ELF-1 (cell line): Measurements from ENCODE around the gene TRAPPC10.

Source experiments
- DNase-seq: peaks from one replicate; pipeline ENCODE4 v3.0.0-alpha.2; 2016; ENCODE audit warnings: low read depth, low spot score

Gene TRAPPC10, protein sequence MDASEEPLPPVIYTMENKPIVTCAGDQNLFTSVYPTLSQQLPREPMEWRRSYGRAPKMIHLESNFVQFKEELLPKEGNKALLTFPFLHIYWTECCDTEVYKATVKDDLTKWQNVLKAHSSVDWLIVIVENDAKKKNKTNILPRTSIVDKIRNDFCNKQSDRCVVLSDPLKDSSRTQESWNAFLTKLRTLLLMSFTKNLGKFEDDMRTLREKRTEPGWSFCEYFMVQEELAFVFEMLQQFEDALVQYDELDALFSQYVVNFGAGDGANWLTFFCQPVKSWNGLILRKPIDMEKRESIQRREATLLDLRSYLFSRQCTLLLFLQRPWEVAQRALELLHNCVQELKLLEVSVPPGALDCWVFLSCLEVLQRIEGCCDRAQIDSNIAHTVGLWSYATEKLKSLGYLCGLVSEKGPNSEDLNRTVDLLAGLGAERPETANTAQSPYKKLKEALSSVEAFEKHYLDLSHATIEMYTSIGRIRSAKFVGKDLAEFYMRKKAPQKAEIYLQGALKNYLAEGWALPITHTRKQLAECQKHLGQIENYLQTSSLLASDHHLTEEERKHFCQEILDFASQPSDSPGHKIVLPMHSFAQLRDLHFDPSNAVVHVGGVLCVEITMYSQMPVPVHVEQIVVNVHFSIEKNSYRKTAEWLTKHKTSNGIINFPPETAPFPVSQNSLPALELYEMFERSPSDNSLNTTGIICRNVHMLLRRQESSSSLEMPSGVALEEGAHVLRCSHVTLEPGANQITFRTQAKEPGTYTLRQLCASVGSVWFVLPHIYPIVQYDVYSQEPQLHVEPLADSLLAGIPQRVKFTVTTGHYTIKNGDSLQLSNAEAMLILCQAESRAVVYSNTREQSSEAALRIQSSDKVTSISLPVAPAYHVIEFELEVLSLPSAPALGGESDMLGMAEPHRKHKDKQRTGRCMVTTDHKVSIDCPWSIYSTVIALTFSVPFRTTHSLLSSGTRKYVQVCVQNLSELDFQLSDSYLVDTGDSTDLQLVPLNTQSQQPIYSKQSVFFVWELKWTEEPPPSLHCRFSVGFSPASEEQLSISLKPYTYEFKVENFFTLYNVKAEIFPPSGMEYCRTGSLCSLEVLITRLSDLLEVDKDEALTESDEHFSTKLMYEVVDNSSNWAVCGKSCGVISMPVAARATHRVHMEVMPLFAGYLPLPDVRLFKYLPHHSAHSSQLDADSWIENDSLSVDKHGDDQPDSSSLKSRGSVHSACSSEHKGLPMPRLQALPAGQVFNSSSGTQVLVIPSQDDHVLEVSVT

DNA sequence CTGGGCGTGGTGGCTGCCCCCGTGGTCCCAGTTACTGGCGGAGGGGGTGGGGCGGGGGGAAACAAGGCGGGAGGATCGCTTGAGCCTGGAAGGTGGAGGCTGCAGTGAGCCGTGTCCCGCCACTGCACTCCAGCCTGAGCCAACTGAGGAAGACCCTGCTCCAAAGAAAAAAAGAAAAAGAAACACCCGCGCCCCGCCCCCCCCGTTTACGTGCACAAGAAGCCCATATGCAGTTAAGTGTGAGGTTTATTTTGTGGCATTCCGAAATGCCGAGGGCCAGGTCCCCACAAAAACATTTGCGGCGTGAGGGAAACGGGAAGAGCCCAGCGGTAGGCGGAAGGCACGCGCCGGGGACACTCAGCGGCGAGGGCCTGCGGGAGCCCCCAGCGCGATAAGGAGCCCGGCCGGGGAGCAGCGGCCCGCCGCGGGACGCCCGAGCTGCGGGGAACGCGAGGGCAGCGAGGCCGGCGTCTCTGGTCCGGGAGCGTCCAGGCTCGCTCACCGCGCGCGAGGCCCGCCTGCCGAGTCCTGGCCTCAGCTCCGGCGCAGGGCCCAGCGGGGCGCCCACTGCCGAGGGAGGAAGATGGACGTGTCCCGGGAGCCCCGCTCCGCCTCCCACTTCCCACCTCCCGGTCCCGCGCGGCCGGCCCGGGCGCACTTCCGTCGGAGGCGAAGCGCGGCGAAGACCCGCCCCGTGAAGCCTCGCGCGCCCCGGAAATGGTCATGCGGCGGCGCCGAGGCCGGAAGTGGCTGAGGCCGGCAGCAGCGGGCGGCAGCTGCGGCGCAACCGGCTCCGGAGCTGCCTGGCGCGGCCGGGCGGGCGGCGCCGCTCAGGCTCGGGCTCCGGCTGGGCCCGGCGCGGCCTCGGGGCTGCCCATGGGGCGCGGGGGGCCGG lies at the start of gene TRAPPC10:
Gene TRAPPC10, plus strand, starts transcription at position 731 of the 895 bp plus-strand sequence. CDS start 185 bp downstream, outside the sequence.
- DNase-seq: peak; percentile 76

DNA sequence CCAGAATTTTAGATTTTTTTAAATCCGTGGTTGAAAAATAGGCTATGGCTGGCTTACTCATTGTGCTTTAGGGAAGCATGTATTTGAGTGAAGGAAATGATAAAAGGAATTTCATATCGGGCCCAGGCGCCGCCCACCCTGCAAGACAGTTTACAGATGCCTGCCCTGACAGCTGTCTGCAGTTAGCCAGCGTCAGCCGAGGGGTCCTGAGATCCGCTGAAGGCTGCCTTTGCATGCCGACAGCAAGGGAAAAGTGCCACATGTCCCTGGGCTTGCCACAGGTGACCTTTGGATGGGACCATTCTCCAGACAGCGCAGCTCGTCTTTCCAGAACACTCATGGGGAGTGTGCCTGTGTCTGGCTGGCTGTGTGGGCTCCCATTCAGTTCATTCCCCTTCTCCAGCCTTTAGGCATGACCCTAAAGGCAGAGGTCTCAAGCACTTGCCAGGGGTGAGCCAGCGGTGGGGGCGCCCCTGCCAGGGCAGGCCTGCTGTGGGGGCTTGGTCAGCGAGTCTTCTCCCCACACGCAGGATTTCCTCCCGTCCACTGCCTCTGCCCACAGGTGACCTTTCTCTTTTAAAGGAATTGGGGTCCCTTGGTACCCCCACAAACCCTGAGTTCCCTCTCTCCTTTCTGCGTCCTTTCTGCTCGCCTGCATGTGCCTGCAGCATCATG lies 46.1 kb upstream of the TRAPPC10 start:
- no peak for DNase-seq

DNA sequence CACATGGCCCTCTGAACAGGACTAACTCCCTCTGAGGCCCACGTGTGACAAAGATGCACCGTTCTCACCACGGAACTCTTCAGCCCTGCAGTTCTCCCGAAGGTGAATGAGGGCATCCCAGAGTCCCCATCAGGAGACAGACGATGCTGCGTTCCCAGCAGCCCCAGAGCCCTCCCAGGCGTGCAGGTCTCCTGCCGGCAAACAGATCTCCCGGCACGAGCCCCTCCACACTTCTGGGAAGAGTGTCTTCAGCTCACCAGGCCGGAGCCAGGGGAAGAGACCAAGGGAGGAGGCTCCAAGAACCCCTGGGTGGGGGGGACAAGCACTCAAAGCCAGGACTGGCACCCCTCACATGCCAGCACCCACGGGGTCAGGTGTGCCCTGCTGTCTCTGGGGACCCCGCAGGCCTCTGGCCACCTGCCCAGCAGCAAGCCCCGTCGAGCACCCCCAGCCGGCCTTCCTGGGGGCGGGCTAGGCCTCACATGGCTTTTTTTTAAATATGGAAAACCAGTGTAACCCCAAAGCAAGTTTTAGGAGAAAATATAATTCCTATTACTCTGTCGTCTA lies 45.1 kb upstream of the TRAPPC10 start:
- no peak for DNase-seq

DNA sequence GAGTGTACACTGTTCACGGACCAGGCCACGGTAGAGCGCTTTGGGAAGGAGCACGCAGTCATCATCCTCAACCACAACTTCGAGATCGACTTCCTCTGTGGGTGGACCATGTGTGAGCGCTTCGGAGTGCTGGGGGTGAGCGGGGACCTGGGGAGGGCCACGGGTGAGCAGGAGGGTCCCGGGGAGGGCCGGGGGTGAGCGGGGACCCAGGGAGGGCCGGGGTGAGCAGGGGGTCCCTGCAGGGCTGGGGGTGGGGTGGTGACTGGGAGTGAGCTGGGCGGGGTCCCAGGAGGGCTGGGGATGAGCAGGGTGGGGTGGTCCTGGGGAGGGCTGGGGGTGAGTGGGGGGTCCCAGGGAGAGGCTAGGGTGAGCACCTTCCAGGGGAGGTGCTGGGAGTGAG lies 44.1 kb upstream of the TRAPPC10 start:
- no peak for DNase-seq

DNA sequence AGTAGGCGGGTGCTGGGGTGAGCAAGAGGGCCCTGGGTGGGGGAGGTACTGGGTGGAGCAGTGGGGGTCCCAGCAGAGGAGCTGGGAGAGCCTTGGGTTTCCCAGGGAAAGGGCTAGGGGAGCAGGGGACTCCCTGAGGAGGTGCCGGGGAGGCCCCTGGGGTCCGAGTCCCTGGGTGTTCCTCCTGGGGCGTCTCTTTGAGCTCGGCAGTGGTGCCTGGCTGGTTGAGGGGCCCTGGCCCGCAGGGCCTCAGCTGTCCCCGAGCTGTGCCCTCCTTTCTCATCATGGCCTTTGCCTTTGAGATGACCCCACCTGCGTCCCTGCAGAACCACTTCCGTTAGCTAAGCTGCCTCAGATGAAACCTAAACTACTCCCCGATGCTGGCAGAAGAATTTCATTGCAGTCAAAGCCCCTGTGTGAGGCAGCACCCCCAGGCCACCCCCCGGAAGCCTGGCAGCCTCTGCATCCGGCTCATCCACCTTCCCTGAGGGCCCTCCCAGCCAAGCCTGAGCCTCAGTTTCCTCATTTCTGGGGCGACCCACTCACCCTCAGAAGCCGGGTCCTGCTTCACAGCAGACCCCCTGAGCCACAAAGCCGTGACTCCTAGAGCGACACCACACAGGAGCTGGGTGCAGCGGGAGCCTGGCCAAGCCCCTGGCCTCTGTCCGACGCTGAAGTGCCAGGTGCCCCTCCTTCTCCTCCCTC lies 43.5 kb upstream of the TRAPPC10 start:
- no peak for DNase-seq

DNA sequence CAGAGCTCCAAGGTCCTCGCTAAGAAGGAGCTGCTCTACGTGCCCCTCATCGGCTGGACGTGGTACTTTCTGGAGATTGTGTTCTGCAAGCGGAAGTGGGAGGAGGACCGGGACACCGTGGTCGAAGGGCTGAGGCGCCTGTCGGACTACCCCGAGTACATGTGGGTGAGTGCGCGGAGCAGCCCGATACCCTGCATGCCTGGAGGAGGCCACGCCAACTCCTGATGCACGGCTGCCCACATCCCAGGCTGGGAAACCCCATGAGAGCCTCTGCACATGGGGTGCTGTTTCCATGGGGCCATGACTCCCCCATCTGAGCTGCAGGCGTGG lies 43.0 kb upstream of the TRAPPC10 start:
- DNase-seq: no peak

DNA sequence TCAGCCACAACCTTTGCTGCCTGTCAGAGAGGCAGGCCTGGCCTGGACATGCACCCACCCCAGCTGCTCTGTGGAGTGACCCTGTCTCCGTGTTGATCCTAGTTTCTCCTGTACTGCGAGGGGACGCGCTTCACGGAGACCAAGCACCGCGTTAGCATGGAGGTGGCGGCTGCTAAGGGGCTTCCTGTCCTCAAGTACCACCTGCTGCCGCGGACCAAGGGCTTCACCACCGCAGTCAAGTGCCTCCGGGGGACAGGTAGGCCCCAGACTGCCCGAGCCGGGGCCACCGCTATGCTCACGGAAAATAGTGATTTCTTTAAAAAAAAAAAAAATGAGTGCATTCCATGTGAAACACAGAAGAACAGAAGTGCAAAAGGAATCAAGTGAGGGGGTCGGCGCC lies 41.6 kb upstream of the TRAPPC10 start:
- DNase-seq: no peak

DNA sequence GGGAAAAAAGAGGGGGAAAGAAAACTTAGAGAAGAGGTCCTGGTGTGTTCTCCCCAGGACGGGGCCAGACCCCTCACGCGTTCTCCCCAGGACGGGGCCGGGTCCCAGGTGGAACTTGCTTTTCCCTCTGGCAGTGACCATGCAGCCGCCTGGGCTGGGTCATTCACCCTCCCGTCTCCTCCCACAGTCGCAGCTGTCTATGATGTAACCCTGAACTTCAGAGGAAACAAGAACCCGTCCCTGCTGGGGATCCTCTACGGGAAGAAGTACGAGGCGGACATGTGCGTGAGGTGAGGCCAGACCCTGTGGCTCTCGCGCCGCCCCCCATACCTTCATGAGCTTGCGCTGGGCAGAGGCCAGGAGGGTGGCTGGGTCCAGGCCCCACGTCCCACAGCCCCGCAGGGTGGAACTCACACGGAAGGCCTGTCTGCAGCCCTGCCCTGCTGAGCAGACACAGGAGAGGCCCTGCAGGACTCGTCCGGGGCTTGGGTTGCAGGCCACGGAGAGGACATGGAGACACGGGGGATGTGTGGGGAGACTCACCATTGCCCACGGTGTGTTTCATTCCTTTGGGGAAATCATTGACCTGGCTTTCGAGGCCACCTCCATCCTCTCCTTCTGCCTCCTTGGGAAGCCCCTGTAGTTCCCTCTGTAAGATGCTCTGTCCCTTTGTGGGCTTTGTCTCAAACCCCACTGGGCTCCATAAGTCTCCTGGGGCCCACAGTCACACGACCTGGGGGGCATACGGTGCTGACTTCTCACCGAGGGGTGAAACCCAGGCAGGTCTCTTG lies 40.7 kb upstream of the TRAPPC10 start:
- no peak for DNase-seq

DNA sequence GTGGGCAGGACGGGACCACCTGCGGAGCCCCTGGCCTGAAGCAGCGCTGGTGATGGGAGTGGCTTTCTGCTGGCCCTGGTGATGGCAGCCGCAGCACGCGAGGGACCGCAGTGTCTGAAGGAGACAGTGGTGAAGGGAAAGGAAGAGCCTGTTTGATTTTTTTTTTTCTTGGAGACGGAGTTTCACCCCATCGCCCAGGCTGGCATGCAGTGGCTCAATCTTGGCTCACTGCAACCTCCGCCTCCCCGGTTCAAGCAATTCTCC lies 40.2 kb upstream of the TRAPPC10 start:
- DNase-seq: no peak

DNA sequence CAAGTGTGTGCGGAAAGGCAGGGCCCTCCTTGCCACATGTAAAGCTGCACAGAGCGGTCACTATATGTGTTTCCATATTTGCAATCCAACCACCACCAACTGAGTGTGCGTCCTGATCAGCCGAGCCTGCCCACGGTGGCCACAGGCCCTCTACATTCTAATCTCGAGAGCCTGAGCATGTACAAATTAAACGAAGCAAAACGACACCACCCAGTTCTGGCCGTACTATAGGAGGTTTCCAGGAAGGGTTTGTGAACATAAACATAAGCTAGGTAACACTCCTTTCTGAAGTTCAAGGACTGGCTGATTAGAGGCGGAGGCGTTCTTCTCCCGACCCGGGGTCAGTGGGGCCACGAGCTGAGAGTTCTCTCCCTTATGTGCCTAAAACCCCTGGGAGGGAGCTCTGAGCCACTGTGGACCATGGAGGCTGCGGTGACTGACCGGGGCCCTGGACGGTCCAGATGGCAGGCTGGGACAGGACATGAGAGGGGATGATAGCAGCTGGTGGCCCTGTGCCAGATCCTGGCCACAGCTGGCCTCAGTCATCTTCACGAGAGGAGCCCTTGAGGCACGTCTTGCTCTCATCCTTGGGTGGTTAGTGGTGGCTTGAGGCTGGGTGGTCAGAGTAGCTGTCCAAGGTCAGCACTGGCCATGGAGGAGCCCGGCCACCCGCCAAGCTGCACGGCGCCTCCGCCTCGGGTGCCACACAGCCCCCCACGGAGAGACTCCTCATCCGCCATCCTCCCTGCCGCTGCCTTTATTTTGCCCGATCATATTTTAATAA lies 39.1 kb upstream of the TRAPPC10 start:
- no peak for DNase-seq

DNA sequence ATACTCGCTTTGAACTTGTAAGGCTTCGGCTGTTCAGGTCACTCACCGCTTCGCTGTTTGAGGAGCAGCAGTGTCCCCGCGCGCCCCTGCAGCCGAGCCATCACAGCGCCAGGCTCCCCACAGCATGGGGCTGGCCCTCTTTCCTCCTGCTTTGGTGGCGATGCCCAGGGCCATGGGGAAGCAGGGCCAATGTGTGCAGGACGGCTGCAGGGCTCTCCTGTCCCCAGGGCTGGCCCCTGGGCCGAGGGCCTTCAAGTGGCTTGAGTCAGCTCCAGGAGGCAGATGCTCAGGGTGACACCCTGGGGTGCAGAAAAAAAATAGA lies 38.5 kb upstream of the TRAPPC10 start:
- no peak for DNase-seq

DNA sequence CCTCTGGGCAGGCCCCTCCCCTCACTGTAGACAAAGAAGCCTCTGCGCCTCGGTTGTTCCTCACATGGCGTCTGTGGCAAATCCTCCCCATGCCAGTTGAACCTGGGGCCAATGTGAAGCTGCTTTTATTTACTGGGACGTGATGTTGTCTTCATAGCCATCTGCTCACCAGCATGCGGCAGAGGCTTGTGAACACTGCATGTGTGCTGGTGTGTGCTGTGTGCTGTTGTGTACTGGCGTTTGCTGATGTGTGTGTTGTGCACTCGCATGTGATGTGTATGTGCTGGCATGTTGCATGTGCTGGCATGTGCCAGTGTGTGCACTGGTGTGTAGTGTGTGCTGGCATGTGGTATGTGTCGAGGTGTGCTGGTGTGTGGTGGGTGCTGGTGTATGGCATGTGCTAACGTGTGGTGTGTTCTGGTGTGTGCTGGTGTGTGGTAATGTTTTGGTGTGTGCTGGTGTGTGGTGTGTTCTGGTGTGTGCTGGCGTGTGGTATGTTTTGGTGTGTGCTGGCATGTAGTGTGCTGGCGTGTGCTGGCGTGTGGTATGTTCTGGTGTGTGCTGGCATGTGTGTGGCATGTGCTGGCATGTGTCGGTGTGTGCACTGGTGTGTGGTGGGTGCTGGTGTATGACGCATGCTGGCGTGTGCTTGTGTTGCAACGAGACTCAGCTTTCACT lies 37.2 kb upstream of the TRAPPC10 start:
- no peak for DNase-seq

DNA sequence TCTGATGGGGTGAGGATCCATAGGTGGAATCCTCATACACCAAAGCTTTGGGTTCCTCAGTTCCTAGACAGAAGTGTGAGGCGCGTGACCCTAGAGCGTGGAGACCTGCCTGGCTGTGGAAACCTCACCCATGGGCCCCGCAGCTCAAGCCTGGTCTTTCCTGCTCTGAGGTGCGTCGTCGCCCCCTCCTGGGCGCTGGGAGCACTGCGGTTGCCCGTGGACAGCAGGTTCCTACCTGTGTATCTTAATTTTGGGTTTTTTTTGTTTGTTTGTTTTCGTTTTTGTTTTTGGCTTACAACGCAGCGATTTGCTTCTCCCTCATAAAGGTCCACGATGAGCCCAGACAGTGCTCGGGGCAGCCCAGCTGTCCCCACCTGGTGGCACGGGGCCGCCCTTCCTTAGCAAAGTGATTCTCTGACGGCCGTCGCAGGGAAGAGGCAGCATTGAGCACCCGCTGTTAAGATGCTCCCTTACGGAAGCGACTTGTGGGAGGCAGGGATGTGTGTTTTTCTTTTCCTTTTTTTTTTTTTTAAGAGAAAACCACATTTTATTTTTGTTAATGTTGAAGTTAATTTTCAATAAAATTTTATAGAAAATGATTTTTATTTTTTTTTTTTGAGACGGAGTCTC lies 36.5 kb upstream of the TRAPPC10 start:
- peak; percentile 75 for DNase-seq

DNA sequence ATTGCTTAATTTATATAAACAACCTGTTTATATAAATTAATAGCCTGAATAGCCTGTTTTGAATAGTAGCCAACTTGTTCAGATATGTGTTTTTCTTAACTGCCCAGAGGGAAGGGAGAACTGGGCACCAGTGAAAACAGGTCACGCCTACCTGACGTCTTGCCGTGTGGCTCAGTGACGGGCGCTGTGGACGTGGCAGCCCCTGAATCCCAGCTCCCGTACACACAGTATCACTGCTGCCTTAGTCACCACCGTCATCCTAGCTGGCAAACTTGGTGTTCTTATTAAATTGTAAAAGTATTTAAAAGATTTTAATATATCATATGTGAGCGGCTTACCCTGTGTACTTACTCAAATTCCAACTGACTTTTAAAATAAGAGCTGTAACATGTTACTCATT lies 35.4 kb upstream of the TRAPPC10 start:
- no peak for DNase-seq

DNA sequence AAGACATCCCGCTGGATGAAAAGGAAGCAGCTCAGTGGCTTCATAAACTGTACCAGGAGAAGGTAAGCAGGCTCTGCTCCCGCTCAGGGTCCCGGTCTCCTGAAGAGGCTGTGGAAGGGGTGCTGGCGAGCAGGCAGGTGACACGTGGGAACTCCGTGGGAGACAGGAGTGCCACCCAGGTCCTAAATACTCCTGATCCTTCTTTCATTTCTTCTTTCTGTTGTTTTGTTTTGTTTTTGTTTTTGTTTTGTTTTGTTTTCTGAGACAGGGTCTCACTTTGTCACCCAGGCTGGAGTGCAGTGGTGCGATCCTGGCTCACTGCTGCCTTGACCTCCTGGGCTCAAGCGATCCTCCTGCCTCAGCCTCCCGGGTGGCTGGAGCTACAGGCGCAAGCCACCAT lies 34.0 kb upstream of the TRAPPC10 start:
- DNase-seq: no peak

DNA sequence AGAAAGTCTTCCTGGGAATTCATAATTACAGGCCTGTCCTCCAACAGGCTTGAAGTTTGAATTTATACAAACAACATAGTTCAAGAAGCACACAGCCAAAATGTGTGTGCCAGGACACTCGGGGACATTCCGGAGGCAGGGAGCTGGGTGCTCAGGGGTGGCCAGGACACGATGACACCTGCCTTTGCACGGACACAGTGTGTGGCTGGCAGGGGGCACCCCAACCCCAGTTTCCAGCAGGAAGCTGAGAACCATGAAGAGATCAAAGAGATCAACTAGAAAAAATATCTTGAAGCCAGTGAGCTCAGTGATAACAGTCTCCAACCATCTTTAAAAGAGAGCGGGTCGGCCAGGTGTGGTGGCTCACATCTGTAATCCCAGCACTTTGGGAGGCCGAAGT lies 32.5 kb upstream of the TRAPPC10 start:
- no peak for DNase-seq

DNA sequence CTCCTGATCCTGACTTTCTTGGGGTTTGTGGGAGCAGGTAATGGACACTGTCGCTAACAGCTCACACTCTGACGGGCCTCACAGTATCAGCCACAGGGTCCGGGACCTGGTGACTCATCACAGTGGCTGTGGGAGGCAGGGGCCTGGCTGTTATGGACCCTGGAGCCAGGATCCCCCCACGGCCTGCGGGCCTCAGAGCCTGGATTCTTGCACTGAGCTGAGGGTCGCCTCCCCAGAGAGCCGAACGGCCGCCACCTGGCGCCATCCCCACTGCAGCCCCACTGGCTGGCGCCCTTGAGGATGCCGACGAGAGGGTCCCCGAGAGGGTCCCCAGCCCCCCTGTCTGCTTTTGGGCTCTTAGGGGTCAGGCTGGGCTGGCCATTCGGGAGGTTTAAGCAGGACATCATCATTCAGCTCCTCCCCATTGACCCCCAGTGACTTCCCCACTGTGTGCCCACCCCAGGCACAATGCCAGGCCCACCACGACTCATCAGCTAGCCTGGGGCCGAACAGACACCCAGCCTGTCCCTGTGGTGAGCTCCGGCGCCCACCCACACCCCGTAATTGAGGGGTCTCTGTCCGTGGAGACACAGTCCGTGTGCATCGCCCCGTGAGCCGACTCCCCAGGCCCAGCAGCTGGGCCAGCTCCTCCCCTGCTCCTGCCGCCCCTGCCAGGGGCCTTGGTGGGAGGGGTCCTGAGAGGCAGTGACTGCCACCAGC lies 30.8 kb upstream of the TRAPPC10 start:
- no peak for DNase-seq
